Endodermal cell (in vitro differentiated cells): ENCODE data around the gene RPGRIP1. TPM values are rescaled to one million over a fixed set of nuclear protein-coding genes. Genes with fewer than 3 reads are reported as not detected.

Experiments
- DNase-seq: peaks from one replicate; pipeline ENCODE4 v3.0.0-alpha.2; 2017
- H3K27ac ChIP-seq: 2 replicates; pipeline ENCODE4 v1.5.1; 2013; ENCODE audit warnings: mild to moderate bottlenecking, low read depth, low read length, moderate library complexity
- H3K27me3 ChIP-seq: 2 replicates; pipeline ENCODE4 v1.6.1; 2013; ENCODE audit warnings: mild to moderate bottlenecking, low read length, moderate library complexity; ENCODE audit not compliant: insufficient read depth, control insufficient read depth, poor library complexity, severe bottlenecking
- H3K36me3 ChIP-seq: 2 replicates; pipeline ENCODE4 v1.7.0; 2013; ENCODE audit warnings: mild to moderate bottlenecking, low read length, moderate library complexity; ENCODE audit not compliant: control insufficient read depth, insufficient read depth
- H3K4me1 ChIP-seq: one replicate; pipeline ENCODE4 v1.7.0; 2013; ENCODE audit warnings: low read length; ENCODE audit not compliant: control insufficient read depth, insufficient read depth
- H3K4me3 ChIP-seq: 2 replicates; pipeline ENCODE4 v1.5.1; 2013; ENCODE audit warnings: mild to moderate bottlenecking, low read length, moderate library complexity
- H3K9ac ChIP-seq: 2 replicates; pipeline ENCODE4 v1.6.1; 2013; ENCODE audit warnings: mild to moderate bottlenecking, low read length, moderate library complexity; ENCODE audit not compliant: poor library complexity, severe bottlenecking; ENCODE audit errors: extremely low read depth
- H3K9me3 ChIP-seq: 2 replicates; pipeline ENCODE4 v1.6.1; 2013; ENCODE audit warnings: mild to moderate bottlenecking, low read length, moderate library complexity; ENCODE audit not compliant: control insufficient read depth
- H3K27ac Mint-ChIP-seq: 2 replicates; pipeline ENCODE4 v1.8.0; 2020; ENCODE audit warnings: mixed read lengths
- H3K27me3 Mint-ChIP-seq: 2 replicates; pipeline ENCODE4 v1.8.0; 2021; ENCODE audit warnings: mild to moderate bottlenecking, mixed read lengths; ENCODE audit not compliant: insufficient read depth
- H3K36me3 Mint-ChIP-seq: 2 replicates; pipeline ENCODE4 v1.8.0; 2020; ENCODE audit warnings: low read depth, mixed read lengths
- H3K4me1 Mint-ChIP-seq: 2 replicates; pipeline ENCODE4 v1.8.0; 2020; ENCODE audit warnings: mixed read lengths
- H3K4me3 Mint-ChIP-seq: 2 replicates; pipeline ENCODE4 v1.8.0; 2020; ENCODE audit warnings: mild to moderate bottlenecking, moderate library complexity, mixed read lengths
- H3K9me3 Mint-ChIP-seq: 2 replicates; pipeline ENCODE4 v1.8.0; 2020; ENCODE audit warnings: mild to moderate bottlenecking, mixed read lengths
- CTCF ChIP-seq: fragments of 200-600 bp; sonication (generic); conservative IDR thresholded peaks from 2 replicates; pipeline ENCODE4 v1.5.0; 2021; ENCODE audit warnings: antibody characterized with exemption, mild to moderate bottlenecking
- WGBS, 2 experiments: methylation state at CpG; one replicate each; pipeline versions ENCODE4 v1.1.5 to v1.1.7; 2013; ENCODE audit warnings: missing lambda C conversion rate in 2 of 2, mixed read lengths in 1 of 2; ENCODE audit not compliant: insufficient coverage in 1 of 2, insufficient read length in 1 of 2; 5-methylcytosine and 5-hydroxymethylcytosine counted together
- total RNA-seq, 2 donors: library from RNA; stranded (reverse); fragmentation: NEBNext Ultra II Directional in 1 of 2; extraction: Animal tissue kit (Norgen Biotek cat#: 25700) in 1 of 2; gene quantifications; 2 replicates in 1 of 2; 3 replicates in 1 of 2; pipeline ENCODE4 v1.2.1, GENCODE V29; 2021

Gene RPGRIP1
- total RNA-seq, 2 donors from 2014 or later: 0.29 TPM; not detected in 1

GRCh38 chr14:21309238-21309636 lies 29.4 kb downstream of the RPGRIP1 start:
- H3K9me3 ChIP-seq: no peaks in the 10 kb centered on the region
- WGBS, 2 experiments: 64 to 76% methylated on average over 6 to 8 of the region's 8 CpGs
- Mint-ChIP-seq H3K36me3 (no peaks in the 10 kb centered on the region), H3K27ac (peak overlapping the region; percentile 93), H3K27me3 (no peaks in the 10 kb centered on the region), H3K4me3 (peak overlapping the region; percentile 61), H3K9me3 (no peaks in the 10 kb centered on the region), H3K4me1 (peaks cover 19% of the 10 kb centered on the region)
- no peak for TF ChIP-seq CTCF
- DNase-seq: no peak
- no peaks in the 10 kb centered on the region for H3K36me3 ChIP-seq
- peak overlapping the region; percentile 69 for H3K4me3 ChIP-seq
- H3K9ac ChIP-seq: peak overlapping the region; percentile 49
- H3K27me3 ChIP-seq: no peaks in the 10 kb centered on the region
- no peaks in the 10 kb centered on the region for H3K4me1 ChIP-seq
- H3K27ac ChIP-seq: peak overlapping the region; percentile 13

- WGBS, 2 experiments: 100% methylated on average over 1 of the region's 3 CpGs; no CpG with 5 or more reads in 1 of the 2 experiments
Measured at GRCh38 chr14:21309956-21310355, 30.1 kb downstream of the RPGRIP1 start.

GRCh38 chr14:21311614-21312013 lies 31.7 kb downstream of the RPGRIP1 start:
- H3K27ac ChIP-seq: no peak overlapping the region
- no peaks in the 10 kb centered on the region for H3K9me3 ChIP-seq
- H3K9ac ChIP-seq: no peak overlapping the region
- TF ChIP-seq CTCF: no peak
- no peaks in the 10 kb centered on the region for H3K36me3 Mint-ChIP-seq
- WGBS, 2 experiments: 95 to 100% methylated on average over 2 of the region's 2 CpGs
- no peaks in the 10 kb centered on the region for H3K27me3 ChIP-seq
- peaks cover 19% of the 10 kb centered on the region for H3K4me1 Mint-ChIP-seq
- H3K4me1 ChIP-seq: no peaks in the 10 kb centered on the region
- H3K27me3 Mint-ChIP-seq: no peaks in the 10 kb centered on the region
- no peak overlapping the region for H3K27ac Mint-ChIP-seq
- H3K4me3 Mint-ChIP-seq: no peak overlapping the region
- no peaks in the 10 kb centered on the region for H3K36me3 ChIP-seq
- H3K9me3 Mint-ChIP-seq: no peaks in the 10 kb centered on the region
- no peak overlapping the region for H3K4me3 ChIP-seq
- no peak for DNase-seq

More at GRCh38 chr14:21309956-21310355, 30.1 kb downstream of the RPGRIP1 start:
- no peak overlapping the region for H3K27ac ChIP-seq
- no peaks in the 10 kb centered on the region for H3K36me3 ChIP-seq
- no peaks in the 10 kb centered on the region for H3K9me3 ChIP-seq
- no peak overlapping the region for H3K4me3 ChIP-seq
- no peaks in the 10 kb centered on the region for H3K4me1 ChIP-seq
- no peak overlapping the region for H3K9ac ChIP-seq
- H3K27me3 Mint-ChIP-seq: no peaks in the 10 kb centered on the region
- H3K4me3 Mint-ChIP-seq: no peak overlapping the region
- H3K27ac Mint-ChIP-seq: no peak overlapping the region
- no peak for DNase-seq
- H3K4me1 Mint-ChIP-seq: peaks cover 19% of the 10 kb centered on the region
- no peaks in the 10 kb centered on the region for H3K27me3 ChIP-seq
- H3K36me3 Mint-ChIP-seq: no peaks in the 10 kb centered on the region
- no peak for TF ChIP-seq CTCF
- no peaks in the 10 kb centered on the region for H3K9me3 Mint-ChIP-seq
